ENCODE data around the gene GLP2R. TPM values are rescaled to one million over a fixed set of nuclear protein-coding genes. Genes with fewer than 3 reads are reported as not detected.

The GLP2R gene
- total RNA-seq, 1 donor: 0.43 TPM

DNA sequence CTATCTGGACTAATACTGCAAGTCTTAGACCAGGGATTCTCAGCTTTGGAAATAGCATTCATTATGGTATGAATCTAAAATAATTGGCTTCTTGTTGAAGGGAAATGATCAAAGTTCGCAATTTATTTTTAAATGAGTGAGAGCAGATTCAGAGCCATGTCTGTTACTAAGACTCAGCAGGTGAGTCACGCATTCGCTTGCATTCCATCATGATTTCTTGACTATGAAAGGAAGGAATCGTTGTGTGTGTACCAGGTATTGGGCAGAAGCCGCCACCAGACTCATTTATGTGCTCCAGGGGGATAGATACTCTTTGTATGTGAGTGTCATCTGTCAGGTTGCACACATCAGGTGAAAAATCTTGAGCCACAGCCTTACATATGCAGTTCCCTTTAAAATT, 14.6 kb upstream of the GLP2R start:
- no peak for DNase-seq (ENCODE audit: low read depth)
- TF ChIP-seq, protein P1, sequence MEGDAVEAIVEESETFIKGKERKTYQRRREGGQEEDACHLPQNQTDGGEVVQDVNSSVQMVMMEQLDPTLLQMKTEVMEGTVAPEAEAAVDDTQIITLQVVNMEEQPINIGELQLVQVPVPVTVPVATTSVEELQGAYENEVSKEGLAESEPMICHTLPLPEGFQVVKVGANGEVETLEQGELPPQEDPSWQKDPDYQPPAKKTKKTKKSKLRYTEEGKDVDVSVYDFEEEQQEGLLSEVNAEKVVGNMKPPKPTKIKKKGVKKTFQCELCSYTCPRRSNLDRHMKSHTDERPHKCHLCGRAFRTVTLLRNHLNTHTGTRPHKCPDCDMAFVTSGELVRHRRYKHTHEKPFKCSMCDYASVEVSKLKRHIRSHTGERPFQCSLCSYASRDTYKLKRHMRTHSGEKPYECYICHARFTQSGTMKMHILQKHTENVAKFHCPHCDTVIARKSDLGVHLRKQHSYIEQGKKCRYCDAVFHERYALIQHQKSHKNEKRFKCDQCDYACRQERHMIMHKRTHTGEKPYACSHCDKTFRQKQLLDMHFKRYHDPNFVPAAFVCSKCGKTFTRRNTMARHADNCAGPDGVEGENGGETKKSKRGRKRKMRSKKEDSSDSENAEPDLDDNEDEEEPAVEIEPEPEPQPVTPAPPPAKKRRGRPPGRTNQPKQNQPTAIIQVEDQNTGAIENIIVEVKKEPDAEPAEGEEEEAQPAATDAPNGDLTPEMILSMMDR (IDR thresholded peaks at IDR 0.05; ENCODE audit: insufficient read depth, low read depth, low read length): no peak
- no peak overlapping the region for H3K4me3 ChIP-seq (ENCODE audit: low read depth, low read length)

DNA sequence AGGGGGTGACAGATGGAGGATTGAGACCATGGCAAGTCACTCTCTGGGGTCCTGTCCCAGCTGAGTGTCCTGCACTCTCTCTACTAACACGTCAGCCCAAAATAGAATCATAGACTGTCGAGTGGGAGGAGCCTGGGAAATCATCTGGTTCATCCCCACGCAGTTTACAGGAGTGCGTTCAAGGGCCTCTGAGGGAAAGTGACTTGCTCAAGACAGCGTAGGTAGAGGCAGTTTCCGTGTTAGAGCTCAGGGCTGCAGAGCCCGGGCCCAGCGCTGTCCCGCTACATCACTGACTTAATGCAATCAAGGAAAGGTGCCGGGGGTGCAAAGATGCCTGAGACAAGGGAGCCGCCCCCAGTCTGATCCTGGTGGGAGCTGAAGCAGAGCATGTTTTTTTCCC, 14.2 kb upstream of the GLP2R start:
- no peak for DNase-seq (ENCODE audit: low read depth)
- no peak overlapping the region for H3K4me3 ChIP-seq (ENCODE audit: low read depth, low read length)
- TF ChIP-seq, protein P1 (IDR thresholded peaks at IDR 0.05; ENCODE audit: insufficient read depth, low read depth, low read length): no peak

DNA sequence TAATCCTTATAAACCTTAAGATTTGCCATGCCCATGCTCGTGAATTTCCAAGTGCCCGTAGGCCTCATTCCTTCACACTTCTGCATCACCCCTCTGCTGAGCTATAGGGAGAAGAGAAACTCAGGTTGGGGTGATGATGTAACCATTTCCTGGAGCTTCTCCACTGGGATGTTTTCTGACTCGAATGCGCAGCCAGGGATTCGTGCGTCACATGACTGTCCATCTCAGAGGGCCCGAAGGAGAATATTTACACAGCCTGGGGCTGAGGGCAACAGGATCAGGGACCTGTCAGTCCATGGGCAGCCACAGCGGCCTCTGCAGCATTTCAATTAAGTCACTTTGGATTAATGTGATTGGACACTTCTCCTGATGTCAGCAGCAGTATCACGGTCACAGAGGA, 12.6 kb upstream of the GLP2R start:
- TF ChIP-seq, protein P1 (IDR thresholded peaks at IDR 0.05; ENCODE audit: insufficient read depth, low read depth, low read length): no peak
- no peak overlapping the region for H3K4me3 ChIP-seq (ENCODE audit: low read depth, low read length)
- DNase-seq (ENCODE audit: low read depth): no peak

DNA sequence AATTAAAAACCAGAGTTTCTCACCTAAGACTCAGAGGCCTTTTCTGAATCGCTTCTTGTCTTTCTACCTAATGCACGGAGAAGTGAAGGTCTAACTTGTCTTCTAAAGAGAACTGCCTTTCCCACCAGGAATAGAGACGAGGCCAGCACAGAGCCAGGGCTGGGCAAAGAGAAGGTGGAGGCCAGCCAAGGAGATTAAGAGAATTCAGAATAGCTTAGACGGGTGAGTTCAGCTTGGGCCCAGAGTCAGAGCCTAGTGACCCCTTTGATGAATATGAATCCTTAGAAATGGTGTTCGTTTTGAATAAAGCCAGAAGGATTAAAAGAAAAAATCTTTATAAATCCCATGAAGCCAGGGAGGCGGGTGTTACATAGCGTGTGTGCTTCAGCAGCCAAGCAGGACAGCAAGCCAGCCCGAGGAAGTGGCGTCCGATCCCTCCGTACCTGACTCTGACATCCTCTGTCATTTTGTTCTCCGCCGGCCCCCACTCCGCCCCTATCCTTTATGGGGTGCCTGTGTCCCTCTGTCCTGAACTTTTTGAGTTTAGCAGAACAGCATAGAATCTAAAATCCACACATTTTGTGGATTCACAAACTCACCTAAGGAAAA, 11.3 kb upstream of the GLP2R start:
- H3K4me3 ChIP-seq (ENCODE audit: low read depth, low read length): no peak overlapping the region
- DNase-seq (ENCODE audit: low read depth): no peak
- TF ChIP-seq, protein P1 (IDR thresholded peaks at IDR 0.05; ENCODE audit: insufficient read depth, low read depth, low read length): no peak

DNA sequence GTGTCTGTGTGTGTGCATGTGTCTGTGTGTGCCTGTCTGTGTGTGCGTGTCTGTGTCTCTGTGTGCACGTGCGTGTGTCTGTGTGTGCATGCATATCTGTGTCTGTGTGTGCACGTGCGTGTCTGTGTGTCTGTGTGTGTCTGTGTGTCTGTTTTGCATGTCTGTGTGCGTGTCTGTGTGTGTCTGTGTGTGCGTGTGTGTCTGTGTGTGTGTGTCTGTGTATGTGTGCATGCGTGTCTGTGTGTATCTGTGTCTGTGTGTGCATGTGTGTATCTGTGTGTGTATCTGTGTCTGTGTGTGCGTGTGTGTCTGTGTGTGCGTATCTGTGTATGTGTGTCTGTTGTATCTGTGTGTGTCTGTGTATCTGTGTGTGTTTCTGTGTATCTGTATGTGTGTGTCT, 9.3 kb upstream of the GLP2R start:
- H3K4me3 ChIP-seq (ENCODE audit: low read depth, low read length): no peak overlapping the region

DNA sequence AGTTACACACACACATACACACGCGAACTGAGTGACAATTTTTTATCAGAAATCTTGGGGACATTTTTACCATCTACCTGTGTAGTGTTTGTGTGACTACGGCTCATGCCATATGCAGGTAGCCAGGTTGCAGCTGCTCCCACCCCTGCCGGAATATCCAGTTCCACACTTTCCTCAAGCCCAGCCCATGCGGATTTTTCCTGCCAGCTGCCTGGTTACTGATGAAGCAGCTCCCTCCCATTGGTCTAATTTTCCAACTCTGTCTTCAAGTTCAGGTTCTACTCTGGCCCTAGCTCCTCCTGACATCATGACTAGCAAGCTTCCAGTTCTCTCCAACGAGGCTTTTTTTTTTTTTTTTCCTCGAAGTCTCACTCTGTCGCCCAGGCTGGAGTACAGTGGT, 8.6 kb upstream of the GLP2R start:
- H3K4me3 ChIP-seq (ENCODE audit: low read depth, low read length): no peak overlapping the region
- TF ChIP-seq, protein P1 (IDR thresholded peaks at IDR 0.05; ENCODE audit: insufficient read depth, low read depth, low read length): no peak
- DNase-seq (ENCODE audit: low read depth): peak; percentile 75

More for the DNA sequence above, 9.3 kb upstream of the GLP2R start:
- no peak for DNase-seq (ENCODE audit: low read depth)
- TF ChIP-seq, protein P1 (IDR thresholded peaks at IDR 0.05; ENCODE audit: insufficient read depth, low read depth, low read length): no peak

DNA sequence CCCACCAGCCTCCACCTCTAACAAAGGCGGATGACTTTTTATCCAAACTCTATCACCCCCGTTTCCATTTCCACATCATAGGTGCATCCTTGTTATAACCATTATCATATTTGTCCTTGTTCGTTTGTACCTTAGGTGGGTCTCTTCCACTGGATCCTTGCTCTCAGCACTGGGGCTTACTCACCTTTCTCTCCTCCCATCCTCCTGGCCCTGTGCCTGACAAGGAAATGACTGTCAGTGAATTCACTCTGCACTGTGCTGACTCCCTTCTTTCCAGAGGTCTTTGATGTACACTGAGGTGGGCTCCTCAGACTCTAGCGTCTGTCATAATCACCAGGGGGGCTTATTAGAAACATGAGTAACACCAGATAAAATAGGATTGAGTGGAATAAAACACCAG, 7.0 kb upstream of the GLP2R start:
- TF ChIP-seq, protein P1 (IDR thresholded peaks at IDR 0.05; ENCODE audit: insufficient read depth, low read depth, low read length): no peak
- DNase-seq (ENCODE audit: low read depth): no peak
- H3K4me3 ChIP-seq (ENCODE audit: low read depth, low read length): no peak overlapping the region

Data from fibroblast of villous mesenchyme (primary cell).